H9 (cell line): ENCODE data around the gene NFYC. TPM values are rescaled to one million over a fixed set of nuclear protein-coding genes. Genes with fewer than 3 reads are reported as not detected.
A peak's percentile ranks its signal among the peaks of the same experiment; 100 is the strongest.

Source experiments
- DNase-seq: peaks from one replicate; pipeline ENCODE4 v3.0.0-alpha.2; 2017
- H2AFZ ChIP-seq: one replicate; pipeline ENCODE4 v1.6.1; 2013; ENCODE audit warnings: mild to moderate bottlenecking, low read length, control low read depth, moderate library complexity
- H2AK5ac ChIP-seq: 2 replicates; pipeline ENCODE4 v1.6.1; 2013; ENCODE audit warnings: low read length, control low read depth, mixed read lengths; ENCODE audit not compliant: insufficient read length
- H2BK120ac ChIP-seq: one replicate; pipeline ENCODE4 v1.6.1; 2013; ENCODE audit warnings: low read depth, mild to moderate bottlenecking, low read length, control low read depth, inconsistent platforms; ENCODE audit not compliant: poor library complexity, severe bottlenecking
- H2BK12ac ChIP-seq: 2 replicates; pipeline ENCODE4 v1.6.1; 2013; ENCODE audit warnings: low read length, control low read depth, mixed read lengths, low read depth; ENCODE audit not compliant: insufficient read length
- H2BK15ac ChIP-seq: 2 replicates; pipeline ENCODE4 v1.6.1; 2013; ENCODE audit warnings: low read depth, low read length, control low read depth
- H2BK20ac ChIP-seq: one replicate; pipeline ENCODE4 v1.6.1; 2013; ENCODE audit warnings: low read depth, mild to moderate bottlenecking, low read length, control low read depth, inconsistent platforms; ENCODE audit not compliant: poor library complexity, severe bottlenecking
- H2BK5ac ChIP-seq: 2 replicates; pipeline ENCODE4 v1.6.1; 2013; ENCODE audit warnings: low read length, control low read depth, mixed read lengths; ENCODE audit not compliant: insufficient read length
- H3K14ac ChIP-seq: 2 replicates; pipeline ENCODE4 v1.6.1; 2013; ENCODE audit warnings: low read length, control low read depth; ENCODE audit not compliant: insufficient read depth
- H3K18ac ChIP-seq: 2 replicates; pipeline ENCODE4 v1.6.1; 2013; ENCODE audit warnings: low read depth, mild to moderate bottlenecking, mixed read lengths, low read length, control low read depth; ENCODE audit not compliant: insufficient read length
- H3K23ac ChIP-seq: 2 replicates; pipeline ENCODE4 v1.6.1; 2013; ENCODE audit warnings: low read length, control low read depth, mixed read lengths, low read depth; ENCODE audit not compliant: insufficient read length
- H3K23me2 ChIP-seq: 2 replicates; pipeline ENCODE4 v1.6.1; 2013; ENCODE audit warnings: low read depth, mild to moderate bottlenecking, mixed read lengths, low read length, control low read depth; ENCODE audit not compliant: insufficient read length, poor library complexity, severe bottlenecking
- H3K27ac ChIP-seq: 2 replicates; pipeline ENCODE4 v1.5.1; 2013; ENCODE audit warnings: low read length, control low read depth, mixed read lengths, low read depth; ENCODE audit not compliant: insufficient read length
- H3K27me3 ChIP-seq: 2 replicates; pipeline ENCODE4 v1.6.1; 2013; ENCODE audit warnings: low read length, control low read depth, inconsistent platforms; ENCODE audit not compliant: insufficient read depth
- H3K4ac ChIP-seq: 2 replicates; pipeline ENCODE4 v1.6.1; 2013; ENCODE audit warnings: low read depth, mild to moderate bottlenecking, control low read depth, inconsistent platforms, low read length, moderate library complexity
- H3K4me1 ChIP-seq: 2 replicates; pipeline ENCODE4 v1.6.1; 2013; ENCODE audit warnings: low read length, control low read depth, inconsistent platforms; ENCODE audit not compliant: insufficient read depth
- H3K4me2 ChIP-seq: 2 replicates; pipeline ENCODE4 v1.6.1; 2013; ENCODE audit warnings: low read length, control low read depth, mixed read lengths; ENCODE audit not compliant: insufficient read length, insufficient read depth
- H3K56ac ChIP-seq: 2 replicates; pipeline ENCODE4 v1.6.1; 2013; ENCODE audit warnings: low read depth, mild to moderate bottlenecking, mixed read lengths, low read length, control low read depth; ENCODE audit not compliant: insufficient read length
- H3K79me1 ChIP-seq: 2 replicates; pipeline ENCODE4 v1.6.1; 2013; ENCODE audit warnings: low read depth, mild to moderate bottlenecking, moderate library complexity, low read length, control low read depth, inconsistent platforms; ENCODE audit not compliant: insufficient read depth, poor library complexity, severe bottlenecking
- H3K79me2 ChIP-seq: 2 replicates; pipeline ENCODE4 v1.6.1; 2013; ENCODE audit warnings: low read length, control low read depth, inconsistent platforms; ENCODE audit not compliant: insufficient read depth
- H3K9ac ChIP-seq: 2 replicates; pipeline ENCODE4 v1.6.1; 2013; ENCODE audit warnings: low read length, control low read depth, mixed read lengths; ENCODE audit not compliant: insufficient read length; ENCODE audit errors: extremely low read depth
- H3K9me3 ChIP-seq: one replicate; pipeline ENCODE4 v1.6.1; 2013; ENCODE audit warnings: low read depth, low read length, inconsistent platforms; ENCODE audit not compliant: control insufficient read depth
- H3T11ph ChIP-seq: one replicate; pipeline ENCODE4 v1.6.1; 2013; ENCODE audit warnings: mild to moderate bottlenecking, low read length, control low read depth, inconsistent platforms
- H4K20me1 ChIP-seq: one replicate; pipeline ENCODE4 v1.6.1; 2013; ENCODE audit not compliant: control insufficient read depth, insufficient read length, insufficient read depth
- H4K5ac ChIP-seq: 2 replicates; pipeline ENCODE4 v1.6.1; 2013; ENCODE audit warnings: low read depth, mild to moderate bottlenecking, mixed read lengths, low read length, control low read depth; ENCODE audit not compliant: insufficient read length
- H4K8ac ChIP-seq: replicated peaks from 2 replicates; pipeline ENCODE4 v1.6.1; 2013; ENCODE audit warnings: low read length, control low read depth, mixed read lengths, low read depth; ENCODE audit not compliant: insufficient read length
- H4K91ac ChIP-seq: 2 replicates; pipeline ENCODE4 v1.6.1; 2013; ENCODE audit warnings: low read depth, mild to moderate bottlenecking, moderate library complexity, mixed read lengths, low read length, control low read depth; ENCODE audit not compliant: insufficient read length
- H3K27ac Mint-ChIP-seq, 3 experiments: 2 replicates in 2 of 3; 3 replicates in 1 of 3; pipeline ENCODE4 v1.8.0; 2020 to 2021; ENCODE audit warnings: mixed read lengths in 3 of 3, mild to moderate bottlenecking in 1 of 3, moderate library complexity in 1 of 3
- H3K27me3 Mint-ChIP-seq: 2 replicates; pipeline ENCODE4 v1.8.0; 2021; ENCODE audit warnings: low read depth, mild to moderate bottlenecking, moderate library complexity, mixed read lengths
- H3K36me3 Mint-ChIP-seq, 3 experiments: 2 replicates in 2 of 3; 3 replicates in 1 of 3; pipeline ENCODE4 v1.8.0; 2020 to 2021; ENCODE audit warnings: low read depth in 3 of 3, mixed read lengths in 3 of 3; ENCODE audit not compliant: insufficient read depth in 1 of 3
- H3K4me1 Mint-ChIP-seq, 2 experiments: 2 replicates each; pipeline ENCODE4 v1.8.0; 2020; ENCODE audit warnings: mixed read lengths in 2 of 2
- H3K4me3 Mint-ChIP-seq, 2 experiments: 2 replicates in 1 of 2; 3 replicates in 1 of 2; pipeline ENCODE4 v1.8.0; 2020 to 2021; ENCODE audit warnings: mild to moderate bottlenecking in 2 of 2, mixed read lengths in 2 of 2, moderate library complexity in 1 of 2
- H3K9me3 Mint-ChIP-seq, 2 experiments: 2 replicates in 1 of 2; 3 replicates in 1 of 2; pipeline ENCODE4 v1.8.0; 2020; ENCODE audit warnings: mild to moderate bottlenecking in 2 of 2, mixed read lengths in 2 of 2, moderate library complexity in 1 of 2
- WGBS: extraction: QIAGEN DNeasy Blood & Tissue Kit; methylation state at CpG from one replicate; pipeline ENCODE4 v1.1.7; 2013; ENCODE audit warnings: missing lambda C conversion rate, low lambda C conversion rate, mixed read lengths; ENCODE audit not compliant: insufficient read length; ENCODE audit errors: extremely low coverage; 5-methylcytosine and 5-hydroxymethylcytosine counted together
- total RNA-seq: library from RNA; stranded (reverse); gene quantifications from 2 replicates; pipeline ENCODE4 v1.2.1, GENCODE V29; 2021
- TF ChIP-seq, protein P1 (sequence below): fragments of 200-600 bp; sonication (generic); conservative IDR thresholded peaks from 3 replicates; pipeline ENCODE4 v1.8.0; 2021; ENCODE audit warnings: antibody characterized with exemption, mild to moderate bottlenecking

NFYC gene
- total RNA-seq, 1 experiment from 2014 or later: 54.7 TPM

DNA sequence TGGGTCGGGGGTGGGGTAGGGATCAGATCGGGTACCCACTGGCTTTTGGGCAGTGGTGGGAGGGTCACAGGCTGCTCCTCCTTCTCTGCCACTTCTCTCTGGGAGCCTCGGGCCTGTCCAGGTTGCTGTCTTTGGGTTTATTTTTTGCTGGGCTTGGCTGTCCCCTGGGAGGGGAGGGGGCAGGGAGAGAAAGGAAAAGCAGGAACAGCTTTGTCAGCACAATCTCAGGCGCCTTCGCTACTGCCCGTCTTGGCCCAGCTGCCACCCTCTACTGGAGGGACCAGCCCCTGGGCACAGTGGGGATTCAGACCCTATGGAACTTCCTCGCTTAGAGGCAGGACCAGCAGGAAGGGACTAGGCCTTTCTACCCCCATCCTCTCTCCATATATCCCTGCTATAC lies 100.5 kb downstream of the NFYC start:
- H2BK15ac ChIP-seq: no peak overlapping the region
- H3K36me3 Mint-ChIP-seq: no peaks in the 10 kb centered on the region
- H3K9me3 ChIP-seq: no peaks in the 10 kb centered on the region
- peak overlapping the region in 1 of 3 experiments; percentile 36; a peak in 1 of 7 replicates for H3K27ac Mint-ChIP-seq
- no peaks in the 10 kb centered on the region for H4K20me1 ChIP-seq
- H3K23me2 ChIP-seq: no peaks in the 10 kb centered on the region
- no peak overlapping the region for H2AK5ac ChIP-seq
- H3K79me1 ChIP-seq: no peaks in the 10 kb centered on the region
- no peak overlapping the region for H2BK12ac ChIP-seq
- H3K27ac ChIP-seq: no peak overlapping the region
- no peak overlapping the region for H3K18ac ChIP-seq
- no peaks in the 10 kb centered on the region for H3K4me1 ChIP-seq
- no peak overlapping the region for H3K4me2 ChIP-seq
- H4K8ac ChIP-seq: no peak overlapping the region
- no peak overlapping the region for H4K5ac ChIP-seq
- H3K4me1 Mint-ChIP-seq: peaks cover 8 to 25% of the 10 kb centered on the region in 2 experiments; a peak in 3 of 4 replicates
- no peak overlapping the region; the same call in 1 of the 2 replicates for H3K14ac ChIP-seq
- peaks cover 17% of the 10 kb centered on the region for H3K27me3 Mint-ChIP-seq
- TF ChIP-seq, protein P1, sequence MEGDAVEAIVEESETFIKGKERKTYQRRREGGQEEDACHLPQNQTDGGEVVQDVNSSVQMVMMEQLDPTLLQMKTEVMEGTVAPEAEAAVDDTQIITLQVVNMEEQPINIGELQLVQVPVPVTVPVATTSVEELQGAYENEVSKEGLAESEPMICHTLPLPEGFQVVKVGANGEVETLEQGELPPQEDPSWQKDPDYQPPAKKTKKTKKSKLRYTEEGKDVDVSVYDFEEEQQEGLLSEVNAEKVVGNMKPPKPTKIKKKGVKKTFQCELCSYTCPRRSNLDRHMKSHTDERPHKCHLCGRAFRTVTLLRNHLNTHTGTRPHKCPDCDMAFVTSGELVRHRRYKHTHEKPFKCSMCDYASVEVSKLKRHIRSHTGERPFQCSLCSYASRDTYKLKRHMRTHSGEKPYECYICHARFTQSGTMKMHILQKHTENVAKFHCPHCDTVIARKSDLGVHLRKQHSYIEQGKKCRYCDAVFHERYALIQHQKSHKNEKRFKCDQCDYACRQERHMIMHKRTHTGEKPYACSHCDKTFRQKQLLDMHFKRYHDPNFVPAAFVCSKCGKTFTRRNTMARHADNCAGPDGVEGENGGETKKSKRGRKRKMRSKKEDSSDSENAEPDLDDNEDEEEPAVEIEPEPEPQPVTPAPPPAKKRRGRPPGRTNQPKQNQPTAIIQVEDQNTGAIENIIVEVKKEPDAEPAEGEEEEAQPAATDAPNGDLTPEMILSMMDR: no peak
- no peak overlapping the region for H3K4ac ChIP-seq
- H3T11ph ChIP-seq: no peak overlapping the region
- H3K56ac ChIP-seq: no peak overlapping the region
- no peaks in the 10 kb centered on the region for H3K27me3 ChIP-seq
- H2BK5ac ChIP-seq: no peak overlapping the region
- H2BK120ac ChIP-seq: no peak overlapping the region
- H4K91ac ChIP-seq: no peak overlapping the region
- no peak overlapping the region for H3K9ac ChIP-seq
- no CpG with 5 or more reads among the region's 7 CpGs for WGBS
- H3K9me3 Mint-ChIP-seq: no peaks in the 10 kb centered on the region
- H3K4me3 Mint-ChIP-seq: no peak overlapping the region
- DNase-seq: no peak
- H3K79me2 ChIP-seq: no peaks in the 10 kb centered on the region
- H3K23ac ChIP-seq: no peak overlapping the region
- H2BK20ac ChIP-seq: no peak overlapping the region
- no peak overlapping the region for H2AFZ ChIP-seq
